Neural progenitor cell (in vitro differentiated cells): ENCODE measurements around the gene IGLL5. TPM values are rescaled to one million over a fixed set of nuclear protein-coding genes. Genes with fewer than 3 reads are reported as not detected.

Source experiments
- DNase-seq: peaks from one replicate; pipeline ENCODE4 v3.0.0-alpha.2; 2016; ENCODE audit warnings: low spot score
- H2AFZ ChIP-seq: fragments of 200-600 bp; sonication (generic); replicated peaks from 2 replicates; pipeline ENCODE4 v1.6.1; 2016; ENCODE audit warnings: antibody characterized with exemption
- H3F3A ChIP-seq: fragments of 200-600 bp; sonication (generic); 2 replicates; pipeline ENCODE4 v1.6.1; 2016; ENCODE audit warnings: antibody characterized with exemption, low read depth
- H3K27ac ChIP-seq: fragments of 200-600 bp; sonication (generic); 2 replicates; pipeline ENCODE4 v1.5.1; 2016; ENCODE audit warnings: mild to moderate bottlenecking
- H3K27me3 ChIP-seq: fragments of 200-600 bp; sonication (generic); 2 replicates; pipeline ENCODE4 v1.6.1; 2016; ENCODE audit warnings: mild to moderate bottlenecking, moderate library complexity
- H3K36me3 ChIP-seq: fragments of 200-600 bp; sonication (generic); 2 replicates; pipeline ENCODE4 v1.5.1; 2016
- H3K4me1 ChIP-seq: fragments of 200-600 bp; sonication (generic); 2 replicates; pipeline ENCODE4 v1.6.1; 2016; ENCODE audit warnings: mixed run types
- H3K4me2 ChIP-seq: fragments of 200-600 bp; sonication (generic); 2 replicates; pipeline ENCODE4 v1.6.1; 2016
- H3K4me3 ChIP-seq: fragments of 200-600 bp; sonication (generic); 2 replicates; pipeline ENCODE4 v1.5.1; 2016
- H3K79me2 ChIP-seq: fragments of 200-600 bp; sonication (generic); 2 replicates; pipeline ENCODE4 v1.6.1; 2016; ENCODE audit warnings: low read depth
- H3K9ac ChIP-seq: fragments of 200-600 bp; sonication (generic); 2 replicates; pipeline ENCODE4 v1.6.1; 2016
- H3K9me3 ChIP-seq: fragments of 200-600 bp; sonication (generic); 2 replicates; pipeline ENCODE4 v1.5.1; 2016; ENCODE audit warnings: low read depth
- H4K20me1 ChIP-seq: fragments of 200-600 bp; sonication (generic); 2 replicates; pipeline ENCODE4 v1.6.1; 2016; ENCODE audit warnings: low read depth
- H3K27ac Mint-ChIP-seq: 3 replicates; pipeline ENCODE4 v1.8.0; 2021; ENCODE audit warnings: mixed read lengths
- H3K27me3 Mint-ChIP-seq: 2 replicates; pipeline ENCODE4 v1.8.0; 2022; ENCODE audit warnings: low read depth, mild to moderate bottlenecking, inconsistent platforms, moderate library complexity, mixed read lengths; ENCODE audit not compliant: insufficient read depth
- H3K36me3 Mint-ChIP-seq: 3 replicates; pipeline ENCODE4 v1.8.0; 2021; ENCODE audit warnings: mixed read lengths
- H3K4me1 Mint-ChIP-seq: 3 replicates; pipeline ENCODE4 v1.8.0; 2021; ENCODE audit warnings: mixed read lengths
- H3K4me3 Mint-ChIP-seq: 3 replicates; pipeline ENCODE4 v1.8.0; 2021; ENCODE audit warnings: mild to moderate bottlenecking, moderate library complexity, mixed read lengths
- H3K9me3 Mint-ChIP-seq: 3 replicates; pipeline ENCODE4 v1.8.0; 2020; ENCODE audit warnings: mixed read lengths
- EZH2 ChIP-seq: fragments of 200-600 bp; sonication (generic); IDR thresholded peaks from 2 replicates; pipeline ENCODE4 v1.6.1; 2017; ENCODE audit warnings: antibody characterized with exemption, mild to moderate bottlenecking, moderate library complexity
- EZH2phosphoT487 ChIP-seq: fragments of 200-600 bp; sonication (generic); IDR thresholded peaks from 2 replicates; pipeline ENCODE4 v1.6.1; 2017; ENCODE audit warnings: antibody characterized with exemption
- total RNA-seq: library from RNA; depleted of rRNA; stranded (reverse); fragments of >200 nt; gene quantifications from 2 replicates; pipeline ENCODE4 v1.2.3, GENCODE V29; 2015; ENCODE audit warnings: low replicate concordance
- TF ChIP-seq, protein P1 (sequence below): fragments of 200-600 bp; sonication (generic); IDR thresholded peaks from 2 replicates; pipeline ENCODE4 v1.5.1; 2017; ENCODE audit warnings: antibody characterized with exemption, mild to moderate bottlenecking

The IGLL5 gene
- total RNA-seq, 1 donor from 2014 or later, result not detected

DNA sequence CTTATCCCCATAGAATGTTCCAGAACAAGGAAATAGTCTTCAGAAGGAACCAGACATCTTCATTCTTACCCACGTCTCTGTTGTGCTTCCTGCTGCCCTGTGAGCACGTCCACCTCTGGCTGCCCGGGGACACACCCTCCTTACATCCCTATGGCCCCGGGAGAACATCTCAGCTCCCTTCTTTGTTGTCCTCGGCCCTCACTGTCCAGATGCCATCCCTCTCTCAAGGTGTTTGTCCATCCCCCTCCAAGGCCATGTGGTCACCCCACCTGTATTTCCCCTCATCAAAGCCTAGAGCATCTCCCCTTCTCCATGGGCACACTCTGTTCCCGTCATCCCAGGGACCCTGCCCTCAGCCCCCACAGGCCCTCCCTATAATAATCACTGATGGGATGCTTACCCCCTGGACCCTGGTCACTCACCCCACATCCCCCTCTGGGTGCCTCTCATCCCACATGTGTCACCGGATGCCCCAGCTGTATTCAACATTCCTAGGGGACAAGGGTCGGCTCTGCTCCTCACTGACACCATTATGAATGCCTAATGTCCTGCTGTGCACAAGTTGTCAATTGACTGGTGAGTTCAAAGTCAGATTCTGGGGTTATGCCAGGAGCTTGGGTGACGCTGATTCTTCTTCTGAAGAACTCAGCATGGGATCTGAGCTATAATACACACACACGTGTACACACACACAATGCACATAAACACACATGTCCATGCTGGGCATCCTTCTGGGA lies 28.8 kb downstream of the IGLL5 start:
- H3K4me3 ChIP-seq, result no peak overlapping the region
- no peaks in the 10 kb centered on the region for H3K4me1 ChIP-seq
- no peaks in the 10 kb centered on the region for H3K9me3 Mint-ChIP-seq
- H4K20me1 ChIP-seq, result no peaks in the 10 kb centered on the region
- no peak overlapping the region for H3K4me3 Mint-ChIP-seq
- no peak overlapping the region for H2AFZ ChIP-seq
- H3K9ac ChIP-seq, result no peak overlapping the region
- peaks cover 4% of the 10 kb centered on the region for H3K27me3 Mint-ChIP-seq
- no peaks in the 10 kb centered on the region for H3K36me3 Mint-ChIP-seq
- H3K4me1 Mint-ChIP-seq, result peaks cover 8% of the 10 kb centered on the region
- H3K4me2 ChIP-seq, result no peak overlapping the region
- no peak overlapping the region for H3K27ac ChIP-seq
- H3K27me3 ChIP-seq, result peaks cover 87% of the 10 kb centered on the region
- DNase-seq, result no peak
- no peak for TF ChIP-seq EZH2phosphoT487
- no peaks in the 10 kb centered on the region for H3F3A ChIP-seq
- H3K79me2 ChIP-seq, result no peaks in the 10 kb centered on the region
- no peaks in the 10 kb centered on the region for H3K36me3 ChIP-seq
- no peak overlapping the region for H3K27ac Mint-ChIP-seq
- no peaks in the 10 kb centered on the region for H3K9me3 ChIP-seq

DNA sequence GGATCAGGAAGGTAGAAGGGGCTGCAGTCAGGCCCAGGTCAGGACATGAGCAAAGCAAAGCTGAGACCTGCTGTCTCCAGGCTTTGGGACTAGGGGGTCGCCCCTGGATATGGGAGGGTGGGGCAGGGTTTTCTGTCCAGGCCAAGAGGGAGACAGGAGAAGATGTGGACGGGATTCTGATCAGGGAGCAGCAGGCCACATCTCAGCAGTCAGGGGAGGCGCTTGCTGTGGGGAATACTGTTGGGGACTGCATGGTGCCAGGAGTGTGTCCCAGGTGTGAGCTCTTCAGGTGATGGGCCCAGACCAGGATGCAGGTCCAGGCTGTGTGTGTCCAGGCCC lies 29.3 kb downstream of the IGLL5 start:
- no peak overlapping the region for H3K9ac ChIP-seq
- H3K36me3 Mint-ChIP-seq, result no peaks in the 10 kb centered on the region
- H3K4me2 ChIP-seq, result no peak overlapping the region
- TF ChIP-seq EZH2 (no peak), EZH2phosphoT487 (no peak)
- TF ChIP-seq, protein P1, sequence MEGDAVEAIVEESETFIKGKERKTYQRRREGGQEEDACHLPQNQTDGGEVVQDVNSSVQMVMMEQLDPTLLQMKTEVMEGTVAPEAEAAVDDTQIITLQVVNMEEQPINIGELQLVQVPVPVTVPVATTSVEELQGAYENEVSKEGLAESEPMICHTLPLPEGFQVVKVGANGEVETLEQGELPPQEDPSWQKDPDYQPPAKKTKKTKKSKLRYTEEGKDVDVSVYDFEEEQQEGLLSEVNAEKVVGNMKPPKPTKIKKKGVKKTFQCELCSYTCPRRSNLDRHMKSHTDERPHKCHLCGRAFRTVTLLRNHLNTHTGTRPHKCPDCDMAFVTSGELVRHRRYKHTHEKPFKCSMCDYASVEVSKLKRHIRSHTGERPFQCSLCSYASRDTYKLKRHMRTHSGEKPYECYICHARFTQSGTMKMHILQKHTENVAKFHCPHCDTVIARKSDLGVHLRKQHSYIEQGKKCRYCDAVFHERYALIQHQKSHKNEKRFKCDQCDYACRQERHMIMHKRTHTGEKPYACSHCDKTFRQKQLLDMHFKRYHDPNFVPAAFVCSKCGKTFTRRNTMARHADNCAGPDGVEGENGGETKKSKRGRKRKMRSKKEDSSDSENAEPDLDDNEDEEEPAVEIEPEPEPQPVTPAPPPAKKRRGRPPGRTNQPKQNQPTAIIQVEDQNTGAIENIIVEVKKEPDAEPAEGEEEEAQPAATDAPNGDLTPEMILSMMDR, result no peak
- no peaks in the 10 kb centered on the region for H3K79me2 ChIP-seq
- H3K9me3 ChIP-seq, result no peaks in the 10 kb centered on the region
- peaks cover 87% of the 10 kb centered on the region for H3K27me3 ChIP-seq
- H3K36me3 ChIP-seq, result no peaks in the 10 kb centered on the region
- no peak overlapping the region for H3K27ac ChIP-seq
- no peaks in the 10 kb centered on the region for H4K20me1 ChIP-seq
- H3K4me1 Mint-ChIP-seq, result peaks cover 8% of the 10 kb centered on the region
- no peaks in the 10 kb centered on the region for H3F3A ChIP-seq
- H3K27me3 Mint-ChIP-seq, result peaks cover 4% of the 10 kb centered on the region
- no peaks in the 10 kb centered on the region for H3K9me3 Mint-ChIP-seq
- no peak overlapping the region for H2AFZ ChIP-seq
- H3K4me1 ChIP-seq, result no peaks in the 10 kb centered on the region
- no peak overlapping the region for H3K4me3 ChIP-seq
- H3K4me3 Mint-ChIP-seq, result no peak overlapping the region
- H3K27ac Mint-ChIP-seq, result no peak overlapping the region
- DNase-seq, result no peak

DNA sequence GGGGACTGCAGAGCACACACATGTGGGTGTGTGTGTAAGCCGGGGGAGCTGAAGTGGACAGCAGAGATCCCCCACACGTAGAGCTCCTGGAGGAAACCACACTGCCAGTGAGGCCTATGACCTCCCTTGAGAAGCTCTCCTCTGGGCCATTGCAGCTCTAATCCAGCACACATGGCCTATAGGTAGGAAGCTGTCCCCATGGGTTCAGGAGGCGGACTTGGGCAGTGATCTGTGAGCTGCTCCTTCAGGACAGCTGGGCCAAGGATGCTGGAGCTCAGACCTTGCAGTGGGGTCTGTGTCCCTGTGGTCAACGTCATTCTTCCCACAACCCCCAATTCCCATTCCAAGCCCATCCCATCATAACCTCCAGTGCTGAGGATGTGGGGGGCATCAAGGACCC lies 29.8 kb downstream of the IGLL5 start:
- no peaks in the 10 kb centered on the region for H3K9me3 ChIP-seq
- H3K4me1 Mint-ChIP-seq, result peaks cover 8% of the 10 kb centered on the region
- DNase-seq, result no peak
- no peak overlapping the region for H3K4me3 Mint-ChIP-seq
- H3K9me3 Mint-ChIP-seq, result no peaks in the 10 kb centered on the region
- no peaks in the 10 kb centered on the region for H3K4me1 ChIP-seq
- H3K27me3 Mint-ChIP-seq, result peaks cover 2% of the 10 kb centered on the region
- no peaks in the 10 kb centered on the region for H3K36me3 Mint-ChIP-seq
- H3K4me2 ChIP-seq, result no peak overlapping the region
- H3K9ac ChIP-seq, result no peak overlapping the region
- no peak overlapping the region for H3K27ac ChIP-seq
- H3K27ac Mint-ChIP-seq, result no peak overlapping the region
- H2AFZ ChIP-seq, result no peak overlapping the region
- H3K36me3 ChIP-seq, result no peaks in the 10 kb centered on the region
- no peaks in the 10 kb centered on the region for H3K79me2 ChIP-seq
- H4K20me1 ChIP-seq, result no peaks in the 10 kb centered on the region
- TF ChIP-seq, protein P1, result no peak
- no peak for TF ChIP-seq EZH2phosphoT487
- no peak for TF ChIP-seq EZH2
- no peak overlapping the region for H3K4me3 ChIP-seq
- H3K27me3 ChIP-seq, result peaks cover 86% of the 10 kb centered on the region
- H3F3A ChIP-seq, result no peaks in the 10 kb centered on the region

DNA sequence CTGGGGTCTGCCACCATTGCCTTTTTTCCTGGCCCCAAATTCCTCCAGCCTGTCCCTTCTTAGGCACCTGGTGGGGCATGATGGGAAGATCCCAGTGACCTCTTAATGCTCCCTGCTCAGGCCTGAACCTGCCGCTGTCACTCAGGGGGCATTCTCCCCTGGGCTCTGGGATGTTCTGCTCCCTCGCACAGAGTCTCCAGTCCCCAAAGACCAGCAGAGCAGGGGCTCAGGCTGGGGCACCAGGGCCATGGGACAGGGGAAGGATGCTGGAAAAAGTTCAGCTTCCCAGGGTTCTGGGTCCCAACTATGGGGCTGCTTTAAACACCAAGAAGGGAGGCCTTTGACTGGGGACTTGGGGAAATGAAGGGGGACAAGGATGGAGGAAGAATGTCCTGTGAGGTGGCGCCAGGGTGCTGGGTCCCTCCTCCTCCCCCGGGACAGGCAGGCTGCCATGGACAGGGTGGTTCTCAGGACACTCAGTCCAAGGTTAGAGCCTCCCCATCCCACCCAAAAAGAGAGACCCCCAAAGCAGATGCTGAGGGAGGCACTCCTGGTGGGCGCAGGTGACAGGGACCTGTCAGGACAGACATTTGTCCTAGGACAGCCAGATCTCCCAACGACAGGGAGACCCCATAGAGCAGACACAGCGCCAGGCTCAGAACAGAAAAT lies 30.8 kb downstream of the IGLL5 start:
- Histone ChIP-seq H4K20me1 (no peaks in the 10 kb centered on the region), H3K27me3 (peaks cover 76% of the 10 kb centered on the region), H3K4me2 (no peak overlapping the region), H3K79me2 (no peaks in the 10 kb centered on the region), H3K9ac (no peak overlapping the region), H2AFZ (no peak overlapping the region), H3K36me3 (no peaks in the 10 kb centered on the region), H3K4me1 (no peaks in the 10 kb centered on the region), H3K27ac (no peak overlapping the region), H3K4me3 (no peak overlapping the region), H3K9me3 (no peaks in the 10 kb centered on the region), H3F3A (no peaks in the 10 kb centered on the region)
- Mint-ChIP-seq H3K36me3 (no peaks in the 10 kb centered on the region), H3K27me3 (peaks cover 2% of the 10 kb centered on the region), H3K4me1 (peaks cover 8% of the 10 kb centered on the region), H3K4me3 (no peak overlapping the region), H3K9me3 (no peaks in the 10 kb centered on the region), H3K27ac (no peak overlapping the region)
- TF ChIP-seq EZH2phosphoT487, result no peak
- TF ChIP-seq, protein P1, result no peak
- no peak for DNase-seq
